Erythroblast (primary cell): Measurements from ENCODE around the gene MAEA.

Experiments
- GATA1 ChIP-seq: IDR thresholded peaks from 2 replicates; pipeline ENCODE4 v1.6.1; 2011; ENCODE audit warnings: low read depth, mild to moderate bottlenecking, control low read depth, low read length, moderate library complexity
- POLR2A ChIP-seq: IDR thresholded peaks from 2 replicates; pipeline ENCODE4 v1.6.1; 2011; ENCODE audit warnings: mild to moderate bottlenecking, low read length

GRCh38 chr4:1294424-1294823 is 4.7 kb downstream of the MAEA start:
- TF ChIP-seq POLR2A (no peak), GATA1 (no peak)
